K562 (cell line): ENCODE data around the gene CDYL2. TPM values are rescaled to one million over a fixed set of nuclear protein-coding genes. Genes with fewer than 3 reads are reported as not detected.

ENCODE experiments used
- ATAC-seq: fragments of 200-7000 bp; cut with Tn5 transposase; 3 replicates; pipeline ENCODE4 v1.9.1; 2020; ENCODE audit warnings: moderate library complexity
- BruUV-seq: library from RNA; stranded (reverse); fragments of 400-500 nt; replicated peaks from 2 replicates; lab custom pipeline; 2021; lab: Mats Ljungman, UMichigan
- CTCF ChIA-PET: fragments of 300-600 bp; formaldehyde crosslinking; extraction: SDS; loops from one replicate; lab custom pipeline; 2021; ENCODE audit warnings: low intra/inter-chr PET ratio; lab: Yijun Ruan, JAX
- POLR2A ChIA-PET: fragments of 300-600, 350-650 bp; sonication (Branson Sonifier 250); formaldehyde crosslinking; extraction: SDS; loops from one replicate; lab custom pipeline; 2021; ENCODE audit warnings: antibody characterized with exemption, inconsistent platforms; lab: Yijun Ruan, JAX
- DNase-seq, 4 experiments: peaks; one replicate each; pipeline versions ENCODE4 v3.0.0 to v3.0.0-alpha.2; 2011 to 2018; ENCODE audit warnings: low spot score in 3 of 4, mixed read lengths in 3 of 4; ENCODE audit errors: extremely low read depth in 1 of 4
- FAIRE-seq: peaks from 2 replicates; lab custom pipeline; 2011; peaks lifted over from hg19 to GRCh38; lab: Jason Lieb, UNC
- H2AFZ ChIP-seq: 2 replicates; pipeline ENCODE4 v1.6.0; 2011; ENCODE audit warnings: low read depth, low read length, control low read depth, inconsistent platforms
- H3K27ac ChIP-seq: fragments of 200-600 bp; 3 replicates; pipeline ENCODE4 v1.8.0; 2011; ENCODE audit warnings: low read depth, mild to moderate bottlenecking, control low read depth, inconsistent platforms, low read length, moderate library complexity, mixed read lengths; ENCODE audit errors: extremely low read depth
- H3K27me3 ChIP-seq, 2 experiments: fragments of 300-600 bp in 1 of 2; 2 replicates in 1 of 2; 3 replicates in 1 of 2; pipeline versions ENCODE4 v1.6.0 to v1.8.0; 2011; ENCODE audit warnings: inconsistent platforms in 2 of 2, low read length in 2 of 2, mild to moderate bottlenecking in 1 of 2, mixed read lengths in 1 of 2, moderate library complexity in 1 of 2; ENCODE audit not compliant: control insufficient read depth in 2 of 2, insufficient read depth in 2 of 2
- H3K36me3 ChIP-seq: fragments of 300-600 bp; 3 replicates; pipeline ENCODE4 v1.8.0; 2011; ENCODE audit warnings: mild to moderate bottlenecking, low read length, inconsistent platforms; ENCODE audit not compliant: control insufficient read depth, insufficient read depth
- H3K4me1 ChIP-seq, 2 experiments: fragments of 200-600 bp in 1 of 2; replicated peaks in 1 of 2; 2 replicates in 1 of 2; 3 replicates in 1 of 2; pipeline versions ENCODE4 v1.5.1 to v1.8.0; 2011; ENCODE audit warnings: inconsistent platforms in 2 of 2, low read length in 2 of 2, mild to moderate bottlenecking in 1 of 2, mixed read lengths in 1 of 2, moderate library complexity in 1 of 2; ENCODE audit not compliant: control insufficient read depth in 2 of 2, insufficient read depth in 2 of 2
- H3K4me2 ChIP-seq: 2 replicates; pipeline ENCODE4 v1.6.1; 2011; ENCODE audit warnings: low read length, control low read depth, inconsistent platforms, mixed read lengths; ENCODE audit not compliant: insufficient read depth
- H3K4me3 ChIP-seq: fragments of 200-600 bp; sonication (generic), shearing (Covaris generic); 2 replicates; pipeline ENCODE4 v1.5.1; 2016; ENCODE audit warnings: control low read depth, inconsistent platforms
- H3K79me2 ChIP-seq: fragments of 200-600 bp; 3 replicates; pipeline ENCODE4 v1.8.0; 2011; ENCODE audit warnings: low read length, inconsistent platforms; ENCODE audit not compliant: control insufficient read depth, insufficient read depth
- H3K9ac ChIP-seq, 2 experiments: 2 replicates each; pipeline versions ENCODE4 v1.6.0 to v1.6.1; 2011; ENCODE audit warnings: low read depth in 2 of 2, low read length in 2 of 2, control low read depth in 1 of 2, inconsistent platforms in 1 of 2, mild to moderate bottlenecking in 1 of 2, mixed read lengths in 1 of 2; ENCODE audit not compliant: insufficient read depth in 1 of 2
- H3K9me1 ChIP-seq: one replicate; pipeline ENCODE4 v1.6.0; 2011; ENCODE audit warnings: inconsistent platforms, mild to moderate bottlenecking, low read length, moderate library complexity; ENCODE audit not compliant: control insufficient read depth, insufficient read depth
- H3K9me3 ChIP-seq: replicated peaks from 2 replicates; pipeline ENCODE4 v1.5.1; 2011; ENCODE audit warnings: low read depth, low read length, inconsistent platforms; ENCODE audit not compliant: control insufficient read depth, insufficient read depth
- H4K20me1 ChIP-seq: replicated peaks from 2 replicates; pipeline ENCODE4 v1.6.1; 2011; ENCODE audit warnings: low read length, inconsistent platforms, mixed read lengths; ENCODE audit not compliant: control insufficient read depth, insufficient read depth
- ETS1 ChIP-seq: conservative IDR thresholded peaks from 2 replicates; pipeline ENCODE4 v1.6.1; 2011; ENCODE audit warnings: low read depth, mild to moderate bottlenecking, low read length; ENCODE audit not compliant: control insufficient read depth
- MED1 ChIP-seq: sonication (generic); formaldehyde crosslinking; IDR thresholded peaks from 2 replicates; pipeline ENCODE4 v1.8.1; 2023; ENCODE audit warnings: missing genetic modification reagents, borderline replicate concordance
- MTA1 ChIP-seq: fragments of 450-650 bp; IDR thresholded peaks from 2 replicates; pipeline ENCODE4 v1.6.1; 2017; ENCODE audit warnings: borderline replicate concordance
- PTBP1 ChIP-seq: fragments of 200-400 bp; formaldehyde crosslinking; IDR thresholded peaks from 2 replicates; pipeline ENCODE4 v1.6.1; 2017; ENCODE audit warnings: low read depth, low read length
- PYGO2 ChIP-seq: fragments of 450-650 bp; IDR thresholded peaks from 2 replicates; pipeline ENCODE4 v1.6.1; 2016; ENCODE audit warnings: mild to moderate bottlenecking, missing genetic modification characterization, moderate library complexity, missing compliant biosample characterization
- RB1 ChIP-seq: fragments of 450-650 bp; IDR thresholded peaks from 2 replicates; pipeline ENCODE4 v1.6.1; 2017; ENCODE audit warnings: low read depth, mild to moderate bottlenecking
- TRIM28 ChIP-seq: fragments of 450-650 bp; IDR thresholded peaks from 2 replicates; pipeline ENCODE4 v1.6.1; 2017
- ZNF398 ChIP-seq: fragments of 250-450 bp; sonication (Bioruptor Pico); IDR thresholded peaks from 2 replicates; pipeline ENCODE4 v1.8.0; 2021; ENCODE audit warnings: moderate library complexity, mild to moderate bottlenecking, inconsistent platforms
- WGBS: fragments of 100-300 bp; shearing (Covaris generic); methylation state at CpG from one replicate; pipeline ENCODE4 v1.1.6; 2016; ENCODE audit warnings: low coverage, mixed read lengths; ENCODE audit not compliant: insufficient coverage; ENCODE audit errors: missing lambda C conversion rate; 5-methylcytosine and 5-hydroxymethylcytosine counted together
- in situ Hi-C: fragments of 300-500 bp; cut with MboI; formaldehyde crosslinking; loops from 4 replicates; pipeline ENCODE4 v1.15.0; 2018; ENCODE audit warnings: inconsistent platforms, mixed read lengths
- intact Hi-C: fragments of 100-400 bp; cut with micrococcal nuclease; formaldehyde crosslinking; loops from 2 replicates; pipeline ENCODE4 v1.14.2; 2022
- polyA plus RNA-seq, 8 experiments: library from polyadenylated mRNA; depleted of rRNA in 4 of 8; stranded (reverse) in 5 of 8; unstranded in 3 of 8; fragments of >200 nt; fragmentation: Nextera tagmentation in 2 of 8; fragmentation: Illumina TruSeq in 1 of 8; extraction: Ambion mirVana in 2 of 8; extraction: Trizol in 1 of 8; gene quantifications; 2 replicates each; pipeline versions ENCODE4 v1.2.1 to v1.2.3, GENCODE V29; 2011 to 2014; ENCODE audit warnings: inconsistent platforms in 1 of 8, missing spikeins in 1 of 8
- total RNA-seq, 7 experiments: library from RNA; depleted of rRNA in 6 of 7; stranded (reverse); fragments of >200 nt in 6 of 7; fragmentation: Illumina TruSeq in 2 of 7; extraction: Trizol in 2 of 7; gene quantifications; 2 replicates each; pipeline versions ENCODE4 v1.2.1 to v1.2.3, GENCODE V29; 2011 to 2021; ENCODE audit warnings: low replicate concordance in 1 of 7

CDYL2 gene
- total and polyA plus RNA-seq, 9 of the 15 experiments (the other 6 are each of a cell fraction or from before 2014, with no cell fraction given), result under 0.01 to 0.04 (median 0.01) TPM; not detected in 6

- FAIRE-seq, result no peak
- under 1% methylated on average over 4 of the region's 4 CpGs for WGBS
- H4K20me1 ChIP-seq, result no peaks in the 10 kb centered on the region
These were observed 103.8 kb downstream of the CDYL2 start for GRCh38 chr16:80700558-80700957.

GRCh38 chr16:80695020-80695419 is 109.4 kb downstream of the CDYL2 start:
- in situ Hi-C loops, result no loop called here
- no peak for TF ChIP-seq ETS1
- no peak for TF ChIP-seq PTBP1
- TF ChIP-seq TRIM28, result no peak
- no peak for TF ChIP-seq ZNF398 (CRISPR knock-in tag)
- no peak for TF ChIP-seq MTA1

More at GRCh38 chr16:80700558-80700957, 103.8 kb downstream of the CDYL2 start:
- no TSS peak for BruUV-seq
- no peaks in the 10 kb centered on the region for H3K36me3 ChIP-seq
- no peak overlapping the region for H3K27ac ChIP-seq
- no peak overlapping the region for H3K4me2 ChIP-seq
- TF ChIP-seq MED1 (no peak), RB1 (no peak), PYGO2 (no peak)
- TF ChIP-seq, all 486 proteins: peak for 0
- Histone ChIP-seq H3K9ac (no peak overlapping the region), H3K27me3 (no peaks in the 10 kb centered on the region), H3K4me3 (no peak overlapping the region), H3K4me1 (no peaks in the 10 kb centered on the region), H3K9me1 (no peaks in the 10 kb centered on the region), H2AFZ (no peak overlapping the region), H3K79me2 (no peaks in the 10 kb centered on the region), H3K9me3 (no peaks in the 10 kb centered on the region)
- no peak for ATAC-seq
- intact Hi-C loops (no loop called here), in situ Hi-C loops (no loop called here)
- DNase-seq, result no peak
- ChIA-PET CTCF (no interaction called here), POLR2A (interaction anchor here (0.6 kb wide), 1 partner anchor 1193 kb away, joined by 4 read pairs; no protein-coding TSS in a partner anchor)

More at GRCh38 chr16:80695020-80695419, 109.4 kb downstream of the CDYL2 start:
- Histone ChIP-seq H3K79me2 (no peaks in the 10 kb centered on the region), H3K4me1 (no peaks in the 10 kb centered on the region), H2AFZ (no peak overlapping the region), H3K27ac (no peak overlapping the region), H3K4me3 (no peak overlapping the region), H3K36me3 (no peaks in the 10 kb centered on the region), H4K20me1 (no peaks in the 10 kb centered on the region), H3K27me3 (no peaks in the 10 kb centered on the region), H3K9me1 (no peaks in the 10 kb centered on the region), H3K9ac (no peak overlapping the region), H3K4me2 (no peak overlapping the region), H3K9me3 (no peaks in the 10 kb centered on the region)
- 3% methylated on average over 2 of the region's 2 CpGs for WGBS
- CTCF ChIA-PET, result no interaction called here
- DNase-seq (no peak), FAIRE-seq (no peak), ATAC-seq (no peak)
- no TSS peak for BruUV-seq
- intact Hi-C loops, result no loop called here
- POLR2A ChIA-PET, result no interaction called here
